Skeletal muscle satellite cell (primary cell): ENCODE measurements around the gene KCND3.

Experiments used
- H3K27me3 ChIP-seq: 2 replicates; pipeline ENCODE4 v1.7.0; 2013; ENCODE audit warnings: low read length; ENCODE audit not compliant: control insufficient read depth, insufficient read depth
- H3K36me3 ChIP-seq: 2 replicates; pipeline ENCODE4 v1.7.0; 2013; ENCODE audit warnings: mild to moderate bottlenecking, control low read depth, low read length; ENCODE audit not compliant: insufficient read depth
- H3K4me1 ChIP-seq: 2 replicates; pipeline ENCODE4 v1.7.0; 2013; ENCODE audit warnings: low read length; ENCODE audit not compliant: control insufficient read depth, insufficient read depth
- H3K4me2 ChIP-seq: 2 replicates; pipeline ENCODE4 v1.7.0; 2013; ENCODE audit warnings: mild to moderate bottlenecking, low read length
- H3K4me3 ChIP-seq: 2 replicates; pipeline ENCODE4 v1.7.0; 2013; ENCODE audit warnings: low read length
- H3K9ac ChIP-seq: 2 replicates; pipeline ENCODE4 v1.7.0; 2013; ENCODE audit warnings: mild to moderate bottlenecking, low read depth, low read length, moderate library complexity
- H3K9me3 ChIP-seq: replicated peaks from 2 replicates; pipeline ENCODE4 v1.7.0; 2013; ENCODE audit warnings: mild to moderate bottlenecking, control low read depth, low read length

Gene KCND3

GRCh38 chr1:111955755-111956154 lies 33.7 kb downstream of the KCND3 start:
- no peaks in the 10 kb centered on the region for H3K36me3 ChIP-seq
- H3K9me3 ChIP-seq: no peaks in the 10 kb centered on the region

DNA sequence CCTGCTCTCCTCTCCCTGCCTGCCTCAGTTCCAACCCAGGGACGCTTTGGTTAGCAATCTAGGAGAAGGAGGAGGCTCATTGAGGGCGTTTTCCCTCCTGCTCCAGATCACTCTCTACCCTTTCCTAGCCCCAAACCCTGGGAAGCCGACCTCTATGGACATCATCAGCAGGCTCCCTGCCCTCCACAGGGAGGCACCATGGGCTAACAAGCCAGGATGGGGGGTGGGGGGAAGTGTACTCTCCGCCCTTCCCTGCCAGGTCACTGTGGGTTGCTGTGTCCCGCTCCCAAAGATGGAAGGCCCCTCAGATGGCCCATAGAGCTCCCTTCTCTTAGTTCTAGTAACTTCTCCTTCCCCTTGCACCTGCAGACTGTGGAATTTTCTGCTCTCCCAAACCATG lies 35.7 kb downstream of the KCND3 start:
- Histone ChIP-seq H3K36me3 (no peaks in the 10 kb centered on the region), H3K27me3 (peaks cover 5% of the 10 kb centered on the region), H3K9ac (no peak overlapping the region), H3K4me1 (no peaks in the 10 kb centered on the region), H3K4me3 (no peak overlapping the region), H3K9me3 (no peaks in the 10 kb centered on the region), H3K4me2 (no peak overlapping the region)

More at GRCh38 chr1:111955755-111956154, 33.7 kb downstream of the KCND3 start:
- no peak overlapping the region for H3K4me3 ChIP-seq
- H3K4me2 ChIP-seq: no peak overlapping the region
- H3K27me3 ChIP-seq: peaks cover 12% of the 10 kb centered on the region
- no peaks in the 10 kb centered on the region for H3K4me1 ChIP-seq
- no peak overlapping the region for H3K9ac ChIP-seq

DNA sequence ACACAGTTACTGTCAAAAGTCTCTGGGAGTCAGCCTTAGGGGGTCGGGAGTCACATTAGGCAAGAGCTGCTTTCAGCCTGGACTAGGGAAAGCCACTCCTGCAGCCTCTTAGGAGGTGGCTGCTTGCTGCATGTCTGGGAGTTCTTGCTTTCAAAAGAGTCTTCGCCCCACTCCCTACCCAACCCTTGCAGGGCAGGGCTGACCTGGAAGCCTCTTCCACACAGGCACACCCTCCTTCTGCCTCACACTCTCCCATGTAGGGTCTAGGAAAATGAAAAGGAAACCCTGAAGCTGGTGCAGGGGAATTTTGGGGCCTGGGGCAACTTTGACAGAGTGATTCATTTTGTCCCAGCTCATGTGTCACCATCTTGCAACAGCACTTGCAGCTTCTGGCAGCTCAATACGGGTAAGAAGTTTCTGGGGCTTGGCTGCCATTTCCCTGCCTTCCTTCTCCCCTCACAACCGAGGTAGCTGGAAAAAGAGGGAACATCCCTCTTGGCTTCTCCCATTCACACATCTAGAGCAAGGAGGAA lies 37.3 kb downstream of the KCND3 start:
- H3K27me3 ChIP-seq: peaks cover 5% of the 10 kb centered on the region

DNA sequence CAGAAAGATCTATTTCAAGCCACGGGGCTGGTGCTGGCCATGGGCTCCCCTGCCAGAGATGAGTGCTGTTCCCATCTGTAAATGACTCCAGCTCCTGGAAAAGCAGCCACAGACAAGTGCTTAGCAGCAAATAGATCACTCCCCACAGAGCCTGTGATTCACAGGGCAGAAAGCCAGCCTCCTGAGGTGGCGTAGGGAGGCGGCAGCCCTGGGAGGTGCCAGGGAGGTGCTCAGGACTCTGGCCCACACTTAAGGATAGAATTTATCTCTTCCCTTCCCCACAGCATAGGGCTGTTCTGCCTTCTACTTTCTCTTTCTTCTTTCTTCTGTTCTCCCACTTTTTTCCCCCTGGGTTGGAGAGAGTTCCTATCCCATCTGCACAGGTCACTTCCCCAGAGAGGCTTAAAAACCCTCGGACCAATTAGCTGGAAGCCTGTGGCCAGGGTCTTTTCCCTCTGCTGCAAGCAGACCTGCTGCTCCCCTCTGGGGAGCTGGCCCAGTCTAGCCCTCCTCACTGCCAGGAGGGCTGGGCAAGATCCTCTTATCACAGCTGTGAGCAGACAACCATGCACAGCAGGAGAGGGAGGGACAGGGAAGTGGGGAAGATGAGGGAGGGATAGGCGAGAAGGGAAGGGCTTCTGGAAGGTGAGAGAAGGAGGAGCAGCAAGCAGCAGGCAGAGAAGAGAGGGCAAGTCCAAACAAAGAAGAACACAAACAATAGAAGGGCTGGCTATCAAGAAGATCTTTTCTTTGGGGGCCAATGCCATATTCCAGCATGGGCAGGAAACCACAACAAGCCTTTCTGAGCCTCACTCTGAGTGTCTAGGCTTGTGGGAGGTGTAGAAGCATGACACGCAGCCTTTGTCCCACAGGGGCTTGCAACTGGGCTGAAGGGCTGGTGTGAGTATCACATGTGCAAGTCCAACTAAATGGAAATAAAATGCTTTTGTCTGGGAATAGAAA lies 41.0 kb downstream of the KCND3 start:
- no peaks in the 10 kb centered on the region for H3K4me1 ChIP-seq
- H3K9ac ChIP-seq: no peak overlapping the region
- peaks cover 10% of the 10 kb centered on the region for H3K27me3 ChIP-seq
- no peak overlapping the region for H3K4me2 ChIP-seq
- no peaks in the 10 kb centered on the region for H3K9me3 ChIP-seq
- no peaks in the 10 kb centered on the region for H3K36me3 ChIP-seq
- no peak overlapping the region for H3K4me3 ChIP-seq

More for the DNA sequence above, 37.3 kb downstream of the KCND3 start:
- Histone ChIP-seq H3K36me3 (no peaks in the 10 kb centered on the region), H3K9me3 (no peaks in the 10 kb centered on the region), H3K4me2 (no peak overlapping the region), H3K9ac (no peak overlapping the region), H3K4me3 (no peak overlapping the region), H3K4me1 (no peaks in the 10 kb centered on the region)

- no peaks in the 10 kb centered on the region for H3K4me1 ChIP-seq
- no peak overlapping the region for H3K4me3 ChIP-seq
- H3K9ac ChIP-seq: no peak overlapping the region
- H3K27me3 ChIP-seq: peaks cover 5% of the 10 kb centered on the region
- no peaks in the 10 kb centered on the region for H3K9me3 ChIP-seq
- H3K36me3 ChIP-seq: no peaks in the 10 kb centered on the region
- H3K4me2 ChIP-seq: no peak overlapping the region
These were observed 45.4 kb downstream of the KCND3 start for GRCh38 chr1:111943846-111944749.

- H3K4me2 ChIP-seq: no peak overlapping the region
- H3K4me1 ChIP-seq: no peaks in the 10 kb centered on the region
- no peaks in the 10 kb centered on the region for H3K36me3 ChIP-seq
- H3K27me3 ChIP-seq: peaks cover 5% of the 10 kb centered on the region
- no peak overlapping the region for H3K4me3 ChIP-seq
- H3K9me3 ChIP-seq: no peaks in the 10 kb centered on the region
- H3K9ac ChIP-seq: no peak overlapping the region
These were observed 46.4 kb downstream of the KCND3 start for GRCh38 chr1:111943066-111943465.

- no peaks in the 10 kb centered on the region for H3K9me3 ChIP-seq
- H3K4me1 ChIP-seq: no peaks in the 10 kb centered on the region
- no peak overlapping the region for H3K9ac ChIP-seq
- H3K4me2 ChIP-seq: no peak overlapping the region
- no peaks in the 10 kb centered on the region for H3K36me3 ChIP-seq
- H3K27me3 ChIP-seq: peaks cover 4% of the 10 kb centered on the region
- no peak overlapping the region for H3K4me3 ChIP-seq
These were observed 50.9 kb downstream of the KCND3 start for GRCh38 chr1:111938536-111938935.

DNA sequence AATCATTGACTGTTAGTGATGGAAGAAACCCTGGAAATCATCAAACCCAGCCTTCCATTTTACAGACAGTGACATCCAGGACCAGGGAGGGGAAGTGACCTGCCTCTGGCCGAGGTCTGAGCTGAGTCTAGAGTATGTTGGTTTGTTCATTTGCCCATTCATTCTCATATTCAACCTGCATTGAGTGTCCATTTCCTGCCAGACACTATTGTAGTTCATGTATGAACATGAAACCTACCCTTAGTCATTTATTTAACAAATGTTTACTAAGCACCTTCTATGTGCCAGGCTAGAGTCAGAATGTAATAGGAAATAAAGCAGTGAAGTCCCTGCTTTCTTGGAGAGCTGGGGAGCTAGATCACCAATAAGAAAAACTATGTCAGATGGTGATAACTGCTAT lies 51.3 kb downstream of the KCND3 start:
- H3K9ac ChIP-seq: no peak overlapping the region
- H3K9me3 ChIP-seq: no peaks in the 10 kb centered on the region
- no peak overlapping the region for H3K4me2 ChIP-seq

DNA sequence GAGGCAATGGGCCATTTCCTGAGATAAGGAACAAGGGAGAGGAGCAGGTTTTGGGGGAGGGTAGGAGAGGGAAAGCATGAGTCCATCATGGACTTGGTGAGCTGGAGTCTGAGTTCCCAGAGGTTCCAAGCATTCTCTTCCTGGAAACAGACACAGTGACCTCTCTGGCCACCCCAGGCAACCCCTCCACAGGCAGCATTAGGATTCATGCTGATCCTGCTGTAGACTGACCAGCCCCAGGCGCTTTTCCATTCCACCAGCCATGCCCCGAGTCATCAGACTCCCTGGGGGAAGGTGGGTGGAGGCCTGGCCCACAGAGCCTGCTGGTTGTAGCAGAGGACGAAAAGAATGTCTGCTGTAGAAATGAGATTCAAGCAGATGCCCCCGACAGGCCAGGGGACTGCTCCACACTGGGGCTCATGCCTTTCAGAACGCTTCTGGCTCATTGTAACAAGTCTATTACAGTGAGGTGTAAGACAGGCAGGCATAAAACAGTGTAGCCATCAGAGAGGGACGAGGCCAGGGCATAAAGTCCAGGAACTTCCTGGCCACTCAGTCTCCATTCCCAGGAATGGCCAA lies 52.2 kb downstream of the KCND3 start:
- H3K36me3 ChIP-seq: no peaks in the 10 kb centered on the region
- peaks cover 4% of the 10 kb centered on the region for H3K27me3 ChIP-seq
- H3K4me1 ChIP-seq: no peaks in the 10 kb centered on the region
- H3K4me2 ChIP-seq: no peak overlapping the region
- H3K9ac ChIP-seq: no peak overlapping the region
- no peaks in the 10 kb centered on the region for H3K9me3 ChIP-seq
- H3K4me3 ChIP-seq: no peak overlapping the region

More for the DNA sequence above, 51.3 kb downstream of the KCND3 start:
- peaks cover 4% of the 10 kb centered on the region for H3K27me3 ChIP-seq
- no peak overlapping the region for H3K4me3 ChIP-seq
- H3K4me1 ChIP-seq: no peaks in the 10 kb centered on the region
- no peaks in the 10 kb centered on the region for H3K36me3 ChIP-seq

DNA sequence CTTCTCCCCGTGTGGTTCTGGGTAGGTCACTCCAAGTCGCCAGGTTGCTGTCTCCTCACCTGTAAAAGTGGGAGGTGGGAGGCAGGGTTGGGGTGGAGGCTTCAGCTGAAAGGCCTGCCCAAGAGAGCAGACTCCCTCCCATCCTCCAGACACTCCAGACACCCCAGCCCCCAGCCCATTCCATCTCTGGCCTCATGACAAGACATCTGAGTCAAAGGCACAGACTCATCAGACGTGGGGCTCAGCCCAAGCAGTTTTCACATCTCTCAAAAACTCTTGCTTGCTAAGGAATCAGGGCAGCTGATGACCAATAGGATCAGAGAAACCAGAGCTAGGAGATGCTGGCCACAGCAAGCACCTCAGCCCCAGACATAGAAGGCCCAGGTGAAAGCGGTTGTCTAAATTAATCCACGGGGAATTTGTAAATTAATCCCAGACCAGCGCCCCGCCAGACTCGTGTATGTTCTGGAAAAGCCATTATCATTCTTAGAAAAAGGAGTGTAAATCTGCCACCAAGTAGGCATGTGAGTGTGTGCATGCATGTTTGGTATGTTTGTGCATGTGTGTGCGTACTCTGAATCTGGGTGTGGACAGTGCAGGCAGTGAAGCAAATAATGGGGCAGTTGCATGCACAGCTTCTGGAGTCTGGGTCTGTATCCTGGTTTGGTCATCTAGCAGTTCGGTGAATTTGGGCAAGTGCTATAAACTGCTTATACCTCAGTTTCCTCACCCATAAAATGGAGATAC lies 55.2 kb downstream of the KCND3 start:
- H3K36me3 ChIP-seq: no peaks in the 10 kb centered on the region
- H3K4me3 ChIP-seq: no peak overlapping the region
- H3K9ac ChIP-seq: no peak overlapping the region
- H3K27me3 ChIP-seq: peaks cover 4% of the 10 kb centered on the region
- no peak overlapping the region for H3K4me2 ChIP-seq
- no peaks in the 10 kb centered on the region for H3K4me1 ChIP-seq
- no peaks in the 10 kb centered on the region for H3K9me3 ChIP-seq
